Measurements from ENCODE around the gene ETV3. TPM values are rescaled to one million over a fixed set of nuclear protein-coding genes. Genes with fewer than 3 reads are reported as not detected.
"Not testable (repeated sequence)": the region's sequence is repeated elsewhere in the genome, so short reads cannot be mapped to it uniquely, and the experiment has no call there.

ETV3 gene
- total and polyA plus RNA-seq, 2 of the 8 experiments (the other 6 are each of a cell fraction or from before 2014, with no cell fraction given) = 6.0 to 23.8 TPM

DNA sequence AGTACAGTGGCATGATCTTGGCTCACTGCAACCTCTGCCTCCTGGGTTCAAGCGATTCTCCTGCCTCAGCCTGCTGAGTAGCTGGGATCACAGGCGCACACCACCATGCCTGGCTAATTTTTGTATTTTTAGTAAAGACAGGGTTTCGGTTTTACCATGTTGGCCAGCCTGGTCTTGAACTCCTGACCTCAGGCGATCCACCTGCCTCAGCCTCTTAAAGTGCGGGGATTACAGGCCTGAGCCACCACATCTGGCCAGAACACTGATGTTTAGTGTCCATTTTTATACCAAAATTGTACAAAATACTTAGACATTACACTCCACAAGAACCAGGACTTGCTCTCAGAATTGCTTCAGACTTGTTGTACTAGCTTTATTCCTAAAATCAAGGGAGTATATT lies 44.2 kb upstream of the ETV3 start:
- H3K23ac ChIP-seq (ENCODE audit: insufficient read length); H3K4me1 ChIP-seq (replicated peaks in 1 of 4; ENCODE audit: control insufficient read depth in 3 of 4, insufficient read depth in 4 of 4, low read length in 3 of 4); H2BK15ac ChIP-seq (ENCODE audit: low read length); H2BK5ac ChIP-seq (ENCODE audit: low read depth, low read length); H3K4me2 ChIP-seq (ENCODE audit: insufficient read depth in 1 of 2, low read depth in 2 of 2, low read length in 2 of 2); H2BK20ac ChIP-seq (ENCODE audit: low read length); H3K9me3 ChIP-seq (ENCODE audit: insufficient read depth in 2 of 2, low read depth in 1 of 2, low read length in 1 of 2); H2AFZ ChIP-seq (ENCODE audit: low read length); H3K9ac ChIP-seq (replicated peaks in 1 of 4; ENCODE audit: extremely low read depth in 1 of 4, low read depth in 3 of 4, low read length in 3 of 4); FAIRE-seq; H2AK5ac ChIP-seq (ENCODE audit: low read depth, low read length); POLR2A ChIA-PET (ENCODE audit: partially characterized antibody); H4K8ac ChIP-seq (ENCODE audit: extremely low read depth, insufficient read depth, low read length); H3K23me2 ChIP-seq (ENCODE audit: low read depth, low read length); DNase-seq (ENCODE audit: low read depth in 1 of 2, low spot score in 2 of 2); H3K18ac ChIP-seq (ENCODE audit: extremely low read depth, low read length); H3K4ac ChIP-seq (replicated peaks; ENCODE audit: insufficient read length, low read depth, low read length); H4K5ac ChIP-seq (ENCODE audit: insufficient read length, low read depth, low read length); H3K79me2 ChIP-seq (ENCODE audit: control insufficient read depth in 1 of 2, insufficient read depth in 2 of 2, low read length in 2 of 2); H3K27me3 ChIP-seq (replicated peaks in 1 of 4; ENCODE audit: control insufficient read depth in 3 of 4, extremely low read depth in 1 of 4, insufficient read depth in 3 of 4, low read length in 3 of 4); H3K36me3 ChIP-seq (ENCODE audit: control insufficient read depth in 2 of 4, insufficient read depth in 4 of 4, low read length in 3 of 4); H2BK120ac ChIP-seq (replicated peaks; ENCODE audit: low read depth, low read length); H3K79me1 ChIP-seq (ENCODE audit: low read depth, low read length); H4K91ac ChIP-seq (replicated peaks; ENCODE audit: insufficient read length, low read length); H3K27ac ChIP-seq (ENCODE audit: low read depth, low read length); H3K56ac ChIP-seq (replicated peaks; ENCODE audit: insufficient read length, low read depth, low read length); H2BK12ac ChIP-seq (ENCODE audit: low read depth, low read length); H4K20me1 ChIP-seq (replicated peaks in 1 of 2; ENCODE audit: control insufficient read depth in 1 of 2, insufficient read depth in 2 of 2, low read length in 2 of 2); H3K4me3 ChIP-seq (ENCODE audit: extremely low read depth in 1 of 4, insufficient read depth in 2 of 4, low read depth in 3 of 4, low read length in 4 of 4); H3K14ac ChIP-seq (ENCODE audit: insufficient read length): not testable (repeated sequence)
- 72% methylated on average over 5 of the region's 5 CpGs; no CpG with 5 or more reads in 1 of the 2 experiments for WGBS, 2 experiments (ENCODE audit: extremely low coverage in 1 of 2, insufficient coverage in 1 of 2, insufficient read length in 1 of 2, insufficient replicate concordance in 2 of 2, low coverage in 1 of 2, low lambda C conversion rate in 2 of 2, missing lambda C conversion rate in 1 of 2)
- CTCF ChIA-PET (ENCODE audit: partially characterized antibody) = interaction anchor here (0.6 to 6.8 kb wide), 7 partner anchors 9 to 221 kb away, joined by 3 to 36 read pairs (median 4); no protein-coding TSS in a partner anchor

Data from H1 (cell line).